ENCODE measurements around the gene EIF4E1B.

EIF4E1B gene

GRCh38 chr5:176665517-176665916 lies 35.0 kb downstream of the EIF4E1B start:
- DNase-seq: no peak

GRCh38 chr5:176667637-176668036 lies 37.2 kb downstream of the EIF4E1B start:
- DNase-seq: no peak

- DNase-seq: no peak
Observed at GRCh38 chr5:176670449-176670848, 40.0 kb downstream of the EIF4E1B start.

- no peak for DNase-seq
Observed at GRCh38 chr5:176671399-176671798, 40.9 kb downstream of the EIF4E1B start.

GRCh38 chr5:176671890-176672747 lies 41.6 kb downstream of the EIF4E1B start:
- no peak for DNase-seq

GRCh38 chr5:176673651-176674583 lies 43.4 kb downstream of the EIF4E1B start:
- no peak for DNase-seq

- DNase-seq: no peak
Observed at GRCh38 chr5:176674799-176675198, 44.3 kb downstream of the EIF4E1B start.

GRCh38 chr5:176675676-176676360 lies 45.3 kb downstream of the EIF4E1B start:
- DNase-seq: no peak

- DNase-seq: no peak
Observed at GRCh38 chr5:176676361-176676824, 45.9 kb downstream of the EIF4E1B start.

GRCh38 chr5:176677209-176677939 lies 46.9 kb downstream of the EIF4E1B start:
- DNase-seq: no peak

- DNase-seq: no peak
Observed at GRCh38 chr5:176678584-176678983, 48.1 kb downstream of the EIF4E1B start.

GRCh38 chr5:176679365-176680225 lies 49.1 kb downstream of the EIF4E1B start:
- DNase-seq: no peak

- no peak for DNase-seq
Observed at GRCh38 chr5:176680226-176680563, 49.7 kb downstream of the EIF4E1B start.

- DNase-seq: no peak
Observed at GRCh38 chr5:176682016-176682531, 51.6 kb downstream of the EIF4E1B start.

- no peak for DNase-seq
Observed at GRCh38 chr5:176685010-176685409, 54.5 kb downstream of the EIF4E1B start.

GRCh38 chr5:176687247-176687646 lies 56.8 kb downstream of the EIF4E1B start:
- no peak for DNase-seq

- DNase-seq: no peak
Observed at GRCh38 chr5:176687881-176688280, 57.4 kb downstream of the EIF4E1B start.

GRCh38 chr5:176690911-176691310 lies 60.4 kb downstream of the EIF4E1B start:
- no peak for DNase-seq

- DNase-seq: no peak
Observed at GRCh38 chr5:176691524-176691923, 61.0 kb downstream of the EIF4E1B start.

GRCh38 chr5:176692326-176692725 lies 61.9 kb downstream of the EIF4E1B start:
- DNase-seq: no peak

- DNase-seq: peak; percentile 59
Observed at GRCh38 chr5:176692839-176693476, 62.5 kb downstream of the EIF4E1B start.
